ENCODE measurements around the gene VWA5A. TPM values are rescaled to one million over a fixed set of nuclear protein-coding genes. Genes with fewer than 3 reads are reported as not detected.
"Not testable (repeated sequence)": the region's sequence is repeated elsewhere in the genome, so short reads cannot be mapped to it uniquely, and the experiment has no call there.

The VWA5A gene
- total RNA-seq, 2 experiments from 2014 or later = 9.7 to 11.4 TPM

- DNase-seq = no peak
- H3K4me3 Mint-ChIP-seq = no peak overlapping the region
- H3K9me3 Mint-ChIP-seq = no peaks in the 10 kb centered on the region
- no peaks in the 10 kb centered on the region for H3K4me1 Mint-ChIP-seq (ENCODE audit: low read depth)
- peaks cover 2% of the 10 kb centered on the region for H3K36me3 Mint-ChIP-seq (ENCODE audit: low read depth)
- H3K27ac Mint-ChIP-seq = no peak overlapping the region
- intact Hi-C loops (cut with micrococcal nuclease) = no loop called here
- CTCF ChIA-PET = no interaction called here
- H3K27me3 Mint-ChIP-seq (ENCODE audit: low read depth) = no peaks in the 10 kb centered on the region
These were observed 32.7 kb downstream of the VWA5A start for GRCh38 chr11:124147951-124148350.

DNA sequence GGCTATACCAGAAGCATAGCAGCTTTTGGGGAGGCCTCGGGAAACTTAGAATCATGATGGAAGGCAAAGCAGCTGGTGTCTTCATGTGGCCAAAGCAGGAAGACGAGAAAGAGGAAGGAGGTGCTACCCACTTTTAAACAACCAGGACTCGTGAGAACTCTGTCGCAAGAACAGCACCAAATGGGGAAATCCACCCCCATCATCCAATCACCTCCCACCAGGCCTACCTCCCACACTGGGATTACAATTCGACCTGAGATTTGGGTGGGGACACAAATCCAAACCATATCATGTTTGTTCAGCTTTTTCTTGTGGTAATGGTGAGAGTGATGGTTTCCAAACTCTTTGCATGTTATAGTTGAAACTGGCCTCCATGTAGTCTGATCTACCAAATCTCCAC lies 35.4 kb downstream of the VWA5A start:
- DNase-seq = no peak
- no peaks in the 10 kb centered on the region for H3K36me3 Mint-ChIP-seq (ENCODE audit: low read depth)
- H3K27me3 Mint-ChIP-seq (ENCODE audit: low read depth) = no peaks in the 10 kb centered on the region
- no peak overlapping the region for H3K27ac Mint-ChIP-seq
- no peaks in the 10 kb centered on the region for H3K4me1 Mint-ChIP-seq (ENCODE audit: low read depth)
- intact Hi-C loops (cut with micrococcal nuclease) = no loop called here
- H3K4me3 Mint-ChIP-seq = no peak overlapping the region
- H3K9me3 Mint-ChIP-seq = no peaks in the 10 kb centered on the region
- CTCF ChIA-PET = interaction anchor here (0.6 kb wide), 1 partner anchor 23 kb away, joined by 3 read pairs; no protein-coding TSS in a partner anchor

DNA sequence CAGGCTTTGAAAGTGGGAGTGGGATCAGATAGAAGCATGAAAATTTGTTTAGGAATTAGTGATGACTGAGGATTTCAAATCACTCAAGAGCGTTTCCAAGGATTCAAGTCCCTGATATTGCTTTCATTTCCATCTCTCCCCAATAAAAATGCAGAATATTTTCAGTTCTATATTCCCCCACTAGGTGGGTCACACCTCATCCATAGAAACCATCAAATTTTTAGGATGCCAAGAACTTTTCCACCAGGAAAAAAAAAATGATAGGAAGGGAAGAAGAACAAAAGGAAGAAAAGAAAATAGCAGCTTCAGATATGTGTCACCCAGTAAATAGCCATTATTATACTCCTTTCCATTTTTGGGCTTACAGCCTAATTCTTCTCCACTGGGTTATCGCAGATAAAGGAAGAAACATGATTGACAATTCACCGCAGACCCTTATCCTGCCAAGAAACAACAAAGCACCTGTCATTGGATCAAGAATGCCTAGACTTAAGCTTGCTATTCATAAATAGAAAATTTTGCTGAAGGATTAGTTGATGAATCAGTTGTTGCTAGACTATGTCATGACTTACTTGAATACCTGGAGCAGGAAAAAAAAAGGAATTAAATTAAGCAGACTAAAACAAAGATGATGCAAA lies 37.6 kb downstream of the VWA5A start:
- Mint-ChIP-seq H3K27me3 (ENCODE audit: low read depth) (no peaks in the 10 kb centered on the region), H3K9me3 (no peaks in the 10 kb centered on the region), H3K36me3 (ENCODE audit: low read depth) (no peaks in the 10 kb centered on the region), H3K4me3 (no peak overlapping the region), H3K4me1 (ENCODE audit: low read depth) (no peaks in the 10 kb centered on the region), H3K27ac (no peak overlapping the region)
- CTCF ChIA-PET = no interaction called here
- no peak for DNase-seq
- intact Hi-C loops (cut with micrococcal nuclease) = no loop called here

DNA sequence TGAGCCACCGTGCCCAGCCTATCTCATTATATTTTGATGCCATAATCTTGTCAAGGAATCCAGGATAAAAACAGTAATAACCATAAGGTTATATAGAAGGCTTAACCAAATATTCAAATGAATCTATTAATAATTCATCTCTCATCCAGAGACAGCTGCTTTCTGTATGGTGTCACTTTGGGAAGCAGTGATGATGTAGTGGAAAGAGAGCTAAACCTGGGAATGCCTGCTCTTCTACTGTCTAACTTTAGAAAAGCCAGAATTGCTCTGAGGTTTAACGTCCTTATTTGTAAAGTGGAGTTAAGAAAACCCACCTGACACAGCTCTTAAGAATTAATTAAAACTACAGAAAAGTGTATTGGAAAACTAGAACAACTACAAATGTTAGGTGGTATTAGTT lies 38.6 kb downstream of the VWA5A start:
- Mint-ChIP-seq H3K36me3 (ENCODE audit: low read depth) (no peaks in the 10 kb centered on the region), H3K27ac (no peak overlapping the region), H3K27me3 (ENCODE audit: low read depth) (peaks cover 4% of the 10 kb centered on the region), H3K4me3 (no peak overlapping the region), H3K9me3 (no peaks in the 10 kb centered on the region), H3K4me1 (ENCODE audit: low read depth) (no peaks in the 10 kb centered on the region)
- intact Hi-C loops (cut with micrococcal nuclease) = no loop called here
- no peak for DNase-seq
- CTCF ChIA-PET = no interaction called here

GRCh38 chr11:124159481-124159880 lies 44.2 kb downstream of the VWA5A start:
- CTCF ChIA-PET = no interaction called here
- no peaks in the 10 kb centered on the region for H3K36me3 Mint-ChIP-seq (ENCODE audit: low read depth)
- no peaks in the 10 kb centered on the region for H3K4me1 Mint-ChIP-seq (ENCODE audit: low read depth)

GRCh38 chr11:124160986-124161385 lies 45.7 kb downstream of the VWA5A start:
- intact Hi-C loops (cut with micrococcal nuclease) = no loop called here
- Mint-ChIP-seq H3K4me3 (no peak overlapping the region), H3K27ac (no peak overlapping the region), H3K9me3 (no peaks in the 10 kb centered on the region), H3K27me3 (ENCODE audit: low read depth) (peaks cover 16% of the 10 kb centered on the region), H3K4me1 (ENCODE audit: low read depth) (no peaks in the 10 kb centered on the region), H3K36me3 (ENCODE audit: low read depth) (no peaks in the 10 kb centered on the region)
- no peak for DNase-seq
- CTCF ChIA-PET = no interaction called here

More at GRCh38 chr11:124159481-124159880, 44.2 kb downstream of the VWA5A start:
- H3K27ac Mint-ChIP-seq = no peak overlapping the region
- DNase-seq = no peak
- H3K4me3 Mint-ChIP-seq = no peak overlapping the region
- intact Hi-C loops (cut with micrococcal nuclease) = no loop called here
- peaks cover 14% of the 10 kb centered on the region for H3K27me3 Mint-ChIP-seq (ENCODE audit: low read depth)
- H3K9me3 Mint-ChIP-seq = no peaks in the 10 kb centered on the region

DNA sequence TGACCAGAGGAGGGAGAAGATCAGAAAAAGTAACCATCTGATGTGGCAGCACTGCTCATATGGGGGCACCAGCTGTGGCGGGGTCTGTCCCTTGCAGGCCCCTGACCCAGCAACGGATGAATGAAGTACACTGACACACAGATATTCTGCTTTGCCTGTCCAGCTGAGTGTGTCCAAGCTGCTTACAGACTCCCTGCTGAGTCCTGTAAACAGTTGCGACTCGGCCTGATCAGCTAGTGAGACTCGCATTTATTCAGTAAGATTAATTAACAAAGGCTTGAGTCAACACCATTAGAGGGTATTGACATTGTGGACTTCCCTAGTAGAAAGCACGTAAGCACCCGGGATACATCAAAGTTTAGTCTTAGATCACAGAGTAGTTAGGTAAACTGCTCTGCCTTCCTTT lies 52.6 kb downstream of the VWA5A start:
- H3K4me1 Mint-ChIP-seq (ENCODE audit: low read depth) = no peaks in the 10 kb centered on the region
- H3K9me3 Mint-ChIP-seq = no peaks in the 10 kb centered on the region
- no peak overlapping the region for H3K27ac Mint-ChIP-seq
- DNase-seq = no peak
- intact Hi-C loops (cut with micrococcal nuclease) = no loop called here
- H3K4me3 Mint-ChIP-seq = no peak overlapping the region
- CTCF ChIA-PET = no interaction called here
- peaks cover 10% of the 10 kb centered on the region for H3K27me3 Mint-ChIP-seq (ENCODE audit: low read depth)
- H3K36me3 Mint-ChIP-seq (ENCODE audit: low read depth) = no peaks in the 10 kb centered on the region

- no peak for DNase-seq
- no peaks in the 10 kb centered on the region for H3K36me3 Mint-ChIP-seq (ENCODE audit: low read depth)
- CTCF ChIA-PET = interaction anchor here (0.7 kb wide), 1 partner anchor 123 kb away, joined by 3 read pairs; no protein-coding TSS in a partner anchor
- no peaks in the 10 kb centered on the region for H3K9me3 Mint-ChIP-seq
- H3K4me1 Mint-ChIP-seq (ENCODE audit: low read depth) = no peaks in the 10 kb centered on the region
- H3K27me3 Mint-ChIP-seq (ENCODE audit: low read depth) = peaks cover 10% of the 10 kb centered on the region
- H3K4me3 Mint-ChIP-seq = no peak overlapping the region
- intact Hi-C loops (cut with micrococcal nuclease) = no loop called here
- H3K27ac Mint-ChIP-seq = no peak overlapping the region
These were observed 53.5 kb downstream of the VWA5A start for GRCh38 chr11:124168796-124169195.

- H3K9me3 Mint-ChIP-seq; H3K4me3 Mint-ChIP-seq; CTCF ChIA-PET; DNase-seq; H3K27ac Mint-ChIP-seq; intact Hi-C loops (cut with micrococcal nuclease); H3K27me3 Mint-ChIP-seq (ENCODE audit: low read depth); H3K36me3 Mint-ChIP-seq (ENCODE audit: low read depth); H3K4me1 Mint-ChIP-seq (ENCODE audit: low read depth): not testable (repeated sequence)
These were observed 55.1 kb downstream of the VWA5A start for GRCh38 chr11:124170315-124170714.

DNA sequence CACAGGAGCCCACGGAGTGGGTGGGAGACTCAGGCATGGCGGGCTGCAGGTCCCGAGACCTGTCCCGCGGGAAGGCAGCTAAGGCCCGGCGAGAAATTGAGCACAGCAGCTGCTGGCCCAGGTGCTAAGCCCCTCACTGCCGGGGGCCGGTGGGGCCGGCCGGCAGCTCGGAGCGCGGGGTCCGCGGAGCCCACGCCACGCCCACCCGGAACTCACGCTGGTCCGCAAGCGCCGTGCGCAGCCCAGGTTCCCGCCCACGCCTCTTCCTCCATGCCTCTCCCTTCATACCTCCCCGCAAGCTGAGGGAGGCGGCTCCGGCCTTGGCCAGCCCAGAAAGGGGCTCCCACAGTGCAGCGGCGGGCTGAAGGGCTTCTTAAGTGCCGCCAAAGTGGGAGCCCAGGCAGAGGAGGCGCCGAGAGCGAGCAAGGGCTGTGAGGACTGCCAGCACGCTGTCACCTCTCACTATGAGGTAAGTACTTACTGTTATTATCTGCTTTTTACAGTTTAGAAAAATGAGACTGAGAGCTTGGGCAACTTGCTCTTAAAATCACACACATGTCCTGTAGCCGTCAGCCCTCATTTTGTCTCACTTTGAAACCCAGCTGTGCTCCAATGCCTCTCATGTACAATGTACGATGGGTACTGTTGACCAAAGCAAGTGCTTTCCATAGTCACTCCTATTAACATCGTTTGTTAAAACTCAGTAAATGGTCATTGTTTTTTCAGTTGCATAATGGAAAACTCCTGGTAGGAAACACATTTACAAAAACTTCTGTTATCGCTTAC lies 55.7 kb downstream of the VWA5A start:
- no peak for DNase-seq
- intact Hi-C loops (cut with micrococcal nuclease) = no loop called here
- no peak overlapping the region for H3K4me3 Mint-ChIP-seq

DNA sequence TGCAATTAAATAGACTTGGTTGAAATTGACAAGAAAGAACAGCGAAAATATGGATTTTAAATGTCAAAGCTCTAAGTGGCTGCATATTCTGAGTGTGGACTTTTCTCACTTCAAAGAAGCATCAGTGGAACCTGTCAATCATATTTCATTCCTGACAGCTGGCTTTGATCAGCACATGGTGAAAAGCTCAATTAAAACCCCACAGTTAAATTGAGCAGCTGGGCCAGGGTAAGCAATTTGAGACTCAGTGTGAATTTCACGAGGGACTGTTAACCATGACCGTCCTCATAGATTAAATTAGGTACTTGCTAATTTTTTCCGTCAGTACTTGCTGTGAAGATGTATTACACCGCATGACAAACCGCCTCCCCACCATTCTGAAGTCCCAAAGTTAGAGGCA lies 56.9 kb downstream of the VWA5A start:
- Mint-ChIP-seq H3K9me3 (no peaks in the 10 kb centered on the region), H3K36me3 (ENCODE audit: low read depth) (no peaks in the 10 kb centered on the region), H3K27ac (no peak overlapping the region), H3K4me3 (no peak overlapping the region), H3K27me3 (ENCODE audit: low read depth) (peaks cover 4% of the 10 kb centered on the region), H3K4me1 (ENCODE audit: low read depth) (no peaks in the 10 kb centered on the region)
- intact Hi-C loops (cut with micrococcal nuclease) = no loop called here
- no peak for DNase-seq
- CTCF ChIA-PET = no interaction called here

More for the DNA sequence above, 55.7 kb downstream of the VWA5A start:
- Mint-ChIP-seq H3K27ac (no peak overlapping the region), H3K27me3 (ENCODE audit: low read depth) (peaks cover 8% of the 10 kb centered on the region), H3K36me3 (ENCODE audit: low read depth) (no peaks in the 10 kb centered on the region), H3K4me1 (ENCODE audit: low read depth) (no peaks in the 10 kb centered on the region), H3K9me3 (no peaks in the 10 kb centered on the region)
- CTCF ChIA-PET = no interaction called here

GRCh38 chr11:124172599-124172998 lies 57.3 kb downstream of the VWA5A start:
- H3K4me1 Mint-ChIP-seq (ENCODE audit: low read depth) = no peaks in the 10 kb centered on the region
- peaks cover 3% of the 10 kb centered on the region for H3K27me3 Mint-ChIP-seq (ENCODE audit: low read depth)
- H3K4me3 Mint-ChIP-seq = no peak overlapping the region
- CTCF ChIA-PET = no interaction called here
- intact Hi-C loops (cut with micrococcal nuclease) = no loop called here
- no peak overlapping the region for H3K27ac Mint-ChIP-seq
- DNase-seq = no peak
- no peaks in the 10 kb centered on the region for H3K36me3 Mint-ChIP-seq (ENCODE audit: low read depth)
- no peaks in the 10 kb centered on the region for H3K9me3 Mint-ChIP-seq

DNA sequence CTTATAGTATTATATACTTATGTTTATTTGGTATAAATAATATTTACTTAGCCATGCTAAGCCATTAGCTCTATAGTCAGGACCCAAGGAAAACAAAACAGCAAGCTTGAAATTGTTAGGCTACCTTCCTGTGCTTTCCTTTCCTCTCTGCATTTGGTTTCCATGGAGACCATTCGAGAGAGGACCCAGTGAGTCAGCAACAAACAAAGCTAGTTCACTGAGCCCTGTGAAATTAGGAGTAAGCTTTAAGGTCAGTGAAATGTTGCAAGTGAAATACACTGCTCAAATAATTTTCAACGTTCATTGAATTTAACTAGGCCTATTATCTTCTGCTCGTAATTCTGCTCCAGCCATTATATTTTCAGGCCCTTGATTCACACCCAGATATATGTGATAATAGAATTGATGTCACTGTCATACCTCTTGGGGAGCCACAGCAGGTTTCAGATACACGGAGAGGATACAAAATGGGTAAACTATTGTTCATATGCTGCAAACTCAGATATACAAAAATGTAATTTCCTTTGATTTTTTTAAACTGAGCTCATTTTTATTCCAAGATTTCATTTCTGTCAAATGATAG lies 58.8 kb downstream of the VWA5A start:
- Mint-ChIP-seq H3K4me1 (ENCODE audit: low read depth) (no peaks in the 10 kb centered on the region), H3K36me3 (ENCODE audit: low read depth) (no peaks in the 10 kb centered on the region), H3K27ac (no peak overlapping the region), H3K9me3 (no peaks in the 10 kb centered on the region), H3K4me3 (no peak overlapping the region), H3K27me3 (ENCODE audit: low read depth) (peaks cover 2% of the 10 kb centered on the region)
- DNase-seq = no peak
- intact Hi-C loops (cut with micrococcal nuclease) = no loop called here
- CTCF ChIA-PET = interaction anchor here (0.7 kb wide), 1 partner anchor 521 kb away, joined by 3 read pairs; no protein-coding TSS in a partner anchor
